ENCODE measurements around the gene PROSER1. TPM values are rescaled to one million over a fixed set of nuclear protein-coding genes. Genes with fewer than 3 reads are reported as not detected.

The PROSER1 gene
- total RNA-seq, 1 donor from 2014 or later: 7.7 TPM

Other genes starting within 250 kb of the PROSER1 start
- not detected in 2 replicates for gene STOML3, start 47.3 kb downstream of the PROSER1 start, total RNA-seq
- 7.2 and 9.9 TPM in 2 replicates for gene NHLRC3, start 367 bp upstream of the PROSER1 start, total RNA-seq